GM21528 (cell line): ENCODE data around the gene NFIA.

Experiments
- ATAC-seq: cut with Tn5 transposase; IDR thresholded peaks from one replicate; pipeline ENCODE4 v1.9.1; 2021; ENCODE audit warnings: mild to moderate bottlenecking, moderate library complexity; ENCODE audit not compliant: unreplicated experiment, low FRiP score

The NFIA gene

DNA sequence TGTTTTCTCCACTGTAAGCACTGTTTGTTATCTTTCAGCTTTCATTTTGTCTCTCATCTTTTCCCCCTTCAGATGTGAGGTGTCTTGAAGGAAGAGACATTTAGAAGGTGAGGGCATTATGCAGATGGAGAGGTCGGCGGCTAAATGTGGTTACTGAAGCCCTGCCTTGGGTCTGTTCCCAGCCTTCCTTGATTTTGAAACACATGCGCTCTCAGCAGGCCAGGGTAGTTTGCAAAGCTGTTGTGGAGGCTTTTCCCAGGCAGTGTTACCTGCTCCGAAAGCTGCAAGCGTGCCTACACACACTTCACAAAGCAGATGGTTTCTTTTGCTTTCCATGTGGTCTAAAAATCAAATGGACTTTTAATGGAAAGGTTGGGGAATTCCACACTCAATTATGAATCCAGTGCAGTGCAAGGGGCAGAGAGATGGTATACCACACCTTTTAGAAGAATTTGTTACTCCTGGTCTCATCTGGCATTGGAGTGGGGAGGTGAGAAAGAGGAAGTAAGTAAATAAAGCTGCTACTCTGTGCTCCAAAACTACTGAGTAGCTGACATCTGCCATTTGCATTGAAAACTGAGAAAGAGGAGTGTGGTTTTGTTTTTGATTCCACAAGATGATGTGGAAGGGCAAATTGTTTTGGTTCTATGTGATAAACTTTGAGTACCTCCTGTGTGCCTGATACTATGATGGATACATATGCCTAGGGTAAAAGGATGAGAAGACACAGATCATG lies 91.9 kb downstream of the NFIA start:
- ATAC-seq: no peak

DNA sequence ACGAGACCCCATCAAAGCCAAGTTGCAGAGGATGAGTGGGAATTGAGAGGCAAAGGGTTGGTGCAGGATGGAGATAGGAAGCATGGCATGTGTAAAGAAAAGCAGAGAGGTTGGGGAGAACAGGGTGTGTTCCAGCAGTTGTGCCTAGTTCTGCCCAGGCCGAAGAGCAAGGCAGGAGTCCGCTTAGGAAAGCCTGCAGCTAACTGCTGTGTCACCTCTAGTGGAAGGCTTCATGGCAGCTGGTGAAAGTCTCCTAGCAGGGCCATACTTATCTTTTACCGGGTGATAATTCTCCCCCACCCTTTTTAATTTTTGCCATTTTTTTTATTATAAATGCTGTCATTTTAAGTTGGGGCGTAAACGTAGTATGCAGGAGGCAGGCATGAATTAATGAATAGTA lies 93.6 kb downstream of the NFIA start:
- ATAC-seq: no peak

DNA sequence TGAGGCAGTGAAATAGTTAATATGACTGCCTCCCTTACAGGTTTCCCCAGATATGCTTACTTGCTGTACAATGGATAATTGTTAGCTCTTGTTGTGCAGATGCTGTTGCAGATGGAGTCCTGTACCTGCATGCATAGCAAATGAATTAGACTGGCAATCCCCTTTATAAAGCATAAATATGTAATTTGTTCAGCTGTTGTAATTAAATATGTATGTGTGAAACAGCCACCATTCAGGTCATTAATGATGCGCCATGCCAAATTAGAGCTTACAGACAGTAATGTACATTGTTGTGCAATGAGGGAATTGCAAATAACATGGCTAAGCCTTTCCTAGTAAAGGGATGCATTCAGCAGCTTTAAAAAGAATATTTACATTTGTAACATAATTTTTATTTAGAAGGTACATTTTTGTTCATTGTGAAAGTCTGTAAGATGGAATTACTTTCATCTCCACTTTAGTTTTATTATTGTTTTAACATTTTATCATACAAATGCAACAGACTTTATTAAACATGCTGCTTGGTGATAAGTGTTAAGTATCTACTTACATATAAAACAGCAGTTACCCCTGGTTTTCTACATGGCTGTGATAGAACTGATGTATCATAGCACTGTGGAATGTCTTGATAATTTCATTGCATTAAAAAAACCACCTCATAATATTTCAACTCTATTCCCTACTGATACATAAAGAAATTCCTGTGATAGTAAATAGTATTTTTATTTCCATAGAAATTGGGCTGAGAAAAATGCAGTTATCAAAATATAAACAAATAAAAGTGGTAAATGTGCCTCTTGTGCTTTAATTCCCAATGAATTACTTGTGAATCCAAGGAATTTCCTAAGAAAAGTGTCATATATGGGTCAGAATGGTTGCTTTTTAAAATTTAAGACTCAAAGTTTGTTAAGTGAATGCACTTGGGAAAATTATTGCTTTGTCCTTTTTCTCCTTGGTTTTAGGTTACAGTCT lies 99.0 kb downstream of the NFIA start:
- ATAC-seq: no peak

DNA sequence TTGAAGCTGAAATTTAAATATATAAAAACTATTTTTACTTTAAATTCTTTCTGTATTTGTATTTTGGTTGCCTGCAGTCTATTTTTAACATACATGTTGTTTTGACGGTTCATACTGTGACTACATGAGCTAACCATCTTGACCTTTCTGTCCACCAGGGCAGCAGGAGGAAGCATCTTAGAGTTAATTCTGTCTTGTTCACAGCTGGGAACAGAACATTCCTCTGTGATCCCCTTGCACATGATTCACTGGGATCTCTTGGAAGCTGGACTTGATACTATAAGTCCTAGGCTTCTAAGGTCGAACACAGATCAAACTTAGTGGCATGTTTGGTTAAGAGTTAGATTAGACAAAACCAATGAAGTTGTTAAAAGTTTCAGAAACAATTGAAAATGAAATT lies 99.7 kb downstream of the NFIA start:
- no peak for ATAC-seq

DNA sequence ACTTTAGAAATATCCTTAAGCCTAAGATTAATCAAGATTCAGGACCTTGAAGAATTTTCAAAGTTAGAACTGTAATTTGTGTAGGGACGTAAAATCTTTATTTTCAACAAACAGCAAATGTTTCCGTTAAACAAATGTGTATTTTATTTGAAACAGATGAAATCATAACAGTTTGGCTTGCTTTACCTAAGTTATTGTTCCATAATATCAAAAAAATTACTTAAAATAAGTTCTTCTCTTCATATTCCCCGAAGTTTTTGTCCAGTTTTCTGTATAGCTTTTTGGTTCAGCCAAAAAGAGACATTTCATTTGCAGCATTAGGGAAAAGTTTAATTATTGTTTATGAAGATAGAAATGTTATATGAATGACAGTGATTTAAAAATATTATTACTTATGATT lies 100.1 kb downstream of the NFIA start:
- no peak for ATAC-seq

DNA sequence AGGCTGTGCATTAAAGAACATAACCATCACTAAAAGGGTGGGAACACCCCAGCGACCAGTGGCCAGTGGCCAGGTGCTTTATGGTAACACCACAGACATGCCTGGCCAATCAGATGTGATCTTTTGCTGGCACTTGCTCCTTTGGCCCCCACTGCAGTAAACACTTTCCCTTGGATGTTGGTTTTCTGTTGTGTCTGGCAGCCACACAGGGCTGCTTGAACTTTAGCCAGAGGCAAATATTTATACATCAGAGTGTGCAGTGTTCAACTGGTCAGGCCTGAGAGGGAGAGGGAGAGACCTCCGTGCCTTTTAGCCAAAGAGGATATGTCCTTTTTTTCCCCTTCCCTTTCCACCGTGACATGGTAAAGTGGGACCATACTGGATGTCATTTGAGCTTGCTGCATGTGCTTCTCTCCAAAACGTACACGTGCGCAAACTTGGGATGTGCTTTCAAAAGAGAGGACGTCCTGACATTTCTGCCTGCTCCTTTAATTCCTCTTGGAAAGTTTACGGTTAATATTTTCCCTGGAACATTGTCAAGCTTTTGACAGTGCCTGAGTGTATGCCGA lies 101.2 kb downstream of the NFIA start:
- no peak for ATAC-seq

DNA sequence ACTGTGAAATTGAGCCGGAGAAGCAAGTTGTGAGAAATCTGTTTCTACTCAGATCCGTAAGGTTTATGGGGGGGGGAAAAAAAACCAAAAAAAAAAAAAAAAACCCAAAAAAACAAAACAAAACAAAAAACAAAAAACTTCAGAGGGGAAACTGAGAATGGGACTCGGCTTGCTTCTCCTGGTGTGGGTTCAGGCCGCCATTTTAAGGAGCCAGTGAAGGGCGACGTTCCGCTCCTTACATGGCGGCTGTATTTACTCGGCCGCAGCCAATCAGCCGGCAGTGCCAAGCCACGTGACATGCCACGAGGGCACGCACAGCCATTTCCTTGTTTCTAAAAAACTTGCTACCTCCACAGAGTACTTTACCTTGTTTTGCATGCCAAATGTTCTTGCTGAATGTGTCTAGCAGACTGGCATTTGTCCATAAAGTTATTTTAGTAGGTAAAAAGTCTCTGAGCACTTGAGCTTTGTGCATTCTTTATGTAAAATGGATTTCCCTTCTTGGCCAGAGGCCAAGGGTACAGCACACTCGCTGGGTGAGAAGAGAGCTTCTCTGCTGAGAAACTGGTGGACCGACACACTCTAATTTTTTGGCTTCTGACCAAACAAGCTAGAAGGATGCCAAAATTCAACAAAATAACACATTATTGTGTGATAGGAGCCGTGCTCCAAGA lies 101.8 kb downstream of the NFIA start:
- no peak for ATAC-seq

DNA sequence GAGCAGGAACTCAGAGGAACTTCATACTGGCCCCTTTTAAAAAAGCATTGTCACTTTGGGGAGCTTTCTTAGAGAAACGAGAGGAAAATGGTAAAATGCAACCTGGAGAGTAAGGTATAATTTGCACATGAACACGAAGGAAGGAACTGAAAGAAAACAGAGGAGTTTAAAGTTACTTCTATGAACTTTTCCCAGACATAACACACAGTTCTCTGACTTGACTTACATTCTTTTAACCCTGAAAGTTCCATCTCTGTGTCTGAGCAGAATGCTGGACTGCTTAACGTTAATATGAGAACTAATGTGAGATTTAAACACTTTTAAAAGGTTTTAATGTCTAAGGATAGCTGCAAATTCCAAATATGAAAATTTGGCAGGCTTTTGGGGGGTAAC lies 102.3 kb downstream of the NFIA start:
- ATAC-seq: no peak

DNA sequence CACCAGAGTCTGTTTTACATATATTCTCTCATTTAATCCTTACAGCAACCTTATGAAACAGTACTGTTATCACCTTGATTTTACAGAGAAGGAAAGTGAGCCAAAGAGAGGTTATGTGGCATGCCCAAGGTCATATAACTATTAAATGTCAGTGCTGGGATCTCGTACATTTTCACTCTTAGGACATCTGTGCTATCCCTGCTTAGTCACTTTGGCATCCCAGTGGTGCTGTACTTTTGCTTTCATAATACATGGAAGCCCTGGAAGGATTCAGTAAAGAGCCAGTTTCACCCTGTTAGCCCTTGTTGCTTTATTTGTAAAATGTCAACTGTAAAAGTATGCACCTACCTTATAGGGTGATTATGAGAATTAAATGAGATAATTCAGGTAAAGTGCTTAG lies 104.4 kb downstream of the NFIA start:
- no peak for ATAC-seq

DNA sequence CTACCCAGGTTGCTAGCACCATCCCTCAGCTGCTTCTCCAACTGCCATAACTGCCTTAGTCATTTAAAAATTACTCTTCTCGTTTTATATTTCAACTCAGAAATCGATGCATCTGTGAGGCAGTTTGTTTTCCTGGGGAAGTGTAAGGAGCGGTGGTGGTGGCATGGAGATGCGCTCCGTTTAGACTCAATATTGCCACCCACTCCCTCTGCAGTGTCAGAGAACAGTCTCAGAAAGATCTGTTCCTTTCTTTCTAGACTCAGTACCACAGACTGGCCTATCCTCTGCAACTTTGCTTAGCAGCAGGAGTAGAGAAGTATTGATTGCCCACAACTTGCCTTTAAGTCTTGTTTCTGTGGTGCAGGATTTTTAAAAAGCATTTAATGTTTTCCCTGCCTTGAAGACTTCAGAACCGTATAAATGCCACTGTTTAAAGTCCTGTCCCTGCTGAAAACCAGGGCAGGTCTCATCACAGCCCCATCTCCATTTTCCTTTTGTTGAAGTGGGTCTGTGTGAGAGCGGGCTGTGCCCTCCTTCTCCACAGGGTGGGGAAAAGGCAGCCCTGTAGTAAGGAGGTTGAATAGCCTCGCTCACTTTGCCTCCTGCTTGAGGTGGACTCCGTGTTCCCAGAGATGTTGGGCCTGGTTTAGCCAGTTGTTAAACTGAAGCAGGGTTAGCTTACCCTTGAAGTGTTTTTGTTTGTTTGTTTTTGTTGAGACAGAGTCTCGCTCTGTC lies 105.2 kb downstream of the NFIA start:
- no peak for ATAC-seq

DNA sequence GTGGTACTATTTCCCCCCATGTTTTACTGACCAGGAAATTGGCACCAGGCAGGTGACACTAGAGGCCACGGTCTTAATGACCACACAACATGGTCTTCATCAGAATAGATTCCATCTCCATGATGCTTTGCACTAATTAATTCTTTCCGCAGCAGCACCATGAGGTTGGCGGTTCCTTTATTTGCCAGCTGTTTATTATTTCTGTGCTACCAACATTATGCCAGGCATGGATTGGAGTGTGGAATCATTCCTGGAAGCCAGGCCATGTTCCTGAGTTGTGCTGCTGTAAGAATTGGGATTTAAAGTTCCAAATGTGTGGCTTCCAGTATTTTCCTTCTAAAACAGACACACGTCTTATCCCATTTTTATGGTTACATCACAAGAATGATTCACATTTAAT lies 107.8 kb downstream of the NFIA start:
- ATAC-seq: no peak

DNA sequence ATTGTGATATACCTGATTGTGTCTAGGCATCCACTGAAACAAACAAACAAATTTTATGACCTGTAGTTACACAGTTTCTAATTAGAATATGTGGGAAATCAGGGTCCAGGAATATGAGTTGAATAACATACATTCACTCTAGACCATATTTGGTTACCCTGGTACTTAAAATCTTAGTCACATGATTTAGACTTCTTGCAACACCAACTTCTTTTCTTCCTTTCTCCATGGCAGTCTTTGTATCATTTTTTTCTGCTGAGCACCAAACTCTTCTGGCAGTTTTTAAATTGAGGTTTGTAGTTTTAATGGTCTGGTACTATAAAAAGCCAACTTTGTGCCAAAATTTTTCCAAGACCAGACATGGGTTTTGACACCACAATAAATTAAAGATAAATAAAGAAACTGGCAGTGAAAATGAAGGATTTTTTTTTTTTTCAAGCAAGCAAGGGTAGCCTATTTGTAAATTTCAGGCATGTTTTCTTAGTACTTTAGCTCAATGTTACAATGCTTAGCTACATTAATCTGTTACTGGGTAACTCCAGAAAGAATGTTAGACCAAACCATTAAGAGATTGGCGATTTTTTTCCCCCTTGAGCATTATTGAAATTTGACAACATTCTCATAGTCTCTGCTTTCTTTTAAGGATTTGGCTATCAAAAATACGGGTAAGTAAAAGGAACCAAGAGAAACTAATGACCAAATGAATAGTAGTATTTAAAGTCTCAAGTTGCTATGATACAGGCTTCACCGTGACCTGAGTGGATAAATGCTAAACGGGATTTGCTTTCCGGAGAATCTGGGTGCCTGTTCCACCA lies 108.5 kb downstream of the NFIA start:
- ATAC-seq: no peak

DNA sequence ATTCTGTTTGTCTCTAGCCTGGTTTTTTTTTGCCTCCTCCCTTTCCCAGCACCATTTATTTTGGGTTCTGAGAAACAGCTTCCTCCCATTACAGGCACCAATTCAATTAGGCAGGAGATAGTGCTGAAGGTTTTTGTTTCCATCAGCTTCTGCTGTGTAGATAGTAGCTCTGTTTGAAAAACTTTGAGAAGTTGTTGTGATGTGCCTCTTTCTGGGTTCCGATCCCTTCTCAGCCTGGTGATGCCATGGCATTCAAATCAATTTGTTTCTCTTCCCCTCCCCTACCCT lies 109.0 kb downstream of the NFIA start:
- no peak for ATAC-seq

DNA sequence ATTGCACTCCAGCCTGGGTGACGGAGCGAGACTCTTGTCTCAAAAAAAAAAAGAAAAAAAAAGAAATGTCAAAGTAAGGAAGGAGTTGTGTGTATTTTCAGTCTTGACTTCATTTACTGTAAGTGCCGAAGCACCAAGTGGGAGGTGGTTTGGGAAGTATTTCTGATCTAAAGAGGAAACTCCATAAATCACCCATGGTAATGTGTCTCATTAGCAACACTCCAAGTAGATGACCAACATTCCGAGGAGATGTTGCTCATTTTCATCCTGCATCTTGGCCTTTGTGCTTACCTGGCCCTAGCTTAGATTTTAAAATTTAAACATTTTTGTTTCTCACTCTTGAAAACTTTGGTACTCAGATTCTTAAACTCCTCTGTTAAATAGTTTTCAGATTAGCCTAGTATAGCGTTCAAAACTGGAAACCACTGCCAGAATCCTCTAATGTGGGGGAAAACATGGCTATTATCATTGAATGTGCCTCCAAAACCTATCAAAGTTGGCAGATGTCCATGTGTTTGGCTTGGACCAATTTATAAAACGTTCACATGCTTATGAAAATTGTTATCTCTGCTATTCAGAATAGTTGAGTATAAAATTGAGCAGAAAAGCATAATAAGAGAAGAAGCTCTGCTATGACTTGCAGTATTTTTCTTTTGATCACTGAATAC lies 110.4 kb downstream of the NFIA start:
- ATAC-seq: no peak

DNA sequence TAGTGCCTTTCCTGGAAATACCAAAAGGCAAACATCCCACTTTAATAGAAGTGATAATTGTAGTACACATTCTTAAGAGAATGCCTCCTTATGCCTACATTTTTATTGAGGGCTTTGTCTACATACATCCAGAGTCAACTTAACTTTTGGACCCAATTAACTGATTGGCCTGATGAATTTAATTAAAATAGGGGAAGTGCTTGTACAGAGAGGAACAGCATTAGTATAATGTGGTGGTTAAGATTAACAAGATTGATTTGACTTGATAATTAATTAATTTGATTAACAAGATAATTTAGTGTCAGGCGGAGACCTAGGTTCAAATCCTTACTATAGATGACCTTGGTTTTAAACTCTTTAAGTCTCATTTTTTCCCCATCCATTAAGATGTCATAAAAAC lies 111.4 kb downstream of the NFIA start:
- no peak for ATAC-seq

DNA sequence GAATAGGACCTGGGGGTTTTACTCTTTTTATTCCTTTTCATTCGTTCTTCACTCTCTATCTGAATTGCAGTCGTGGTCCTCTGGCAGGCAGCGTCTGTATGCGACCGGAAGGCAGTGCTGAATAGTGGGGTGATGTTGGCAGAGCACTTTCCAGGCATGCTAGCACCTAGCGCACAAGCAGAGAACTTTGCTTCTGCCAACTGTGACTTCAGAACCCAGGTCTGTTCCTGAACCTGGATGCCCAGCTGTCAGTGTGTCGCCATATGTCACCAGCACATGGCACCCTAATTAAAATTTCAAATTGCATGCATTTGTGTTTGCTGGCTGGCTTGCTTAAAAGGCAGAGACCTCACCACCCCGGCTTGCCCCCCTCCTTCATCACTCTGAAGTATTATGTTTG lies 116.2 kb downstream of the NFIA start:
- no peak for ATAC-seq

DNA sequence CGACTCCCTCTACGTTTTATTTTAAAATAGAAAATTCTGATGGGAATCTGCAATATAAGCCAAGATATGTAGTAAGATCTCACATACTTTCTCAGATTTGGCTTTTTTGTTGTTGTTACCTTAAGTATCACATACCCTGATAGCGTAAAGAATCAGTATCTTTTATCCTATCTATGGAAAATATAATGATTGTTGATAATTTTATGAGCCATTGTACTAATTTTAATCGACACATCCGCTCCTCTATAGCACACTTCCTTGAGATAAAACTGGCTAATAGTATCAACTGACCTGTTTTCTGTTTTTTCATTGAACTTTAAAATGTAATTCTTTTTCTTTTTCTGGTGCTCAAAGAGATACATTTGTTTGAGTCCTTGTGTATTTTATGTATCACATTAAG lies 118.7 kb downstream of the NFIA start:
- ATAC-seq: no peak

DNA sequence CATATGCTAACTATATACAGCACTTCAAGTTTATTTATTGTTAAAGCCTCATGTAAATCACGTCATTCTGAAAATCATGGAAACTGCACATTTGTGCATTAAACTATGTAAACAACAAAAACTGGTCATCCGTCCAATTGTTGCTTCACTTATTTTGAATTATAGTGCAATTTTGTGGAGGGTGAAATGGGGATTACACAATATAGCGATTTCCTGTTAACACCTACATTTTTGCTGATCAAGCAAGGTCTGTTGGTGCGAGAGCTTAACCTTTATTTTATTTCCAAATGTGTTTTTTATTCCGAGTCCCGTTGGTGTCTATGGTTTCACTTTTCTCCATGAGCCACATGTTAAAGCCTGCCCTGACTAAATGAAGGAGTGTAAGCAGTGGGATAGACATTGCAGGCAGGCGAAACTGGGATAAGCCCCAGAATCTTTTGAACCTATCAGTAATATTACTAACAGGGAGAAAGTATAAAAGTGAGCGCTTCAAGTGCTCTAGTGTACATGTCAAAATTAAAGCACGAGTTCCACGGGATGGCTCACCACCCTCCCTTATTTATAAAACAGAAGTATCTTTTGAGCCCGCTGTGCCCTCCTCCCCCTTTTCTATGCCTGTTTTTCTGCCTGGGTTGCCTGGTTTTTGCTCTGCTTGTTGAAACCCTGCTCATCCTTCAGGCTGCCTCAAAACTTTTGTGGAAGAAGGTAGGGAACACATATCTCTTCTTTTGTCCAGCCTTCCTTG lies 120.7 kb downstream of the NFIA start:
- ATAC-seq: no peak
